SK-N-MC (cell line): ENCODE data around the gene CD28.

ENCODE experiments used
- EZH2 ChIP-seq: fragments of 200-600 bp; sonication (generic); IDR thresholded peaks from one replicate; pipeline ENCODE4 v1.6.1; 2017; ENCODE audit warnings: antibody characterized with exemption
- FOXP2 ChIP-seq: optimal IDR thresholded peaks from 2 replicates; pipeline ENCODE3; 2011; ENCODE audit warnings: mild to moderate bottlenecking, moderate library complexity; ENCODE audit not compliant: insufficient read depth; ENCODE audit errors: extremely low read length, control extremely low read depth
- POLR2AphosphoS5 ChIP-seq: IDR thresholded peaks from 2 replicates; pipeline ENCODE4 v1.6.1; 2012; ENCODE audit warnings: mild to moderate bottlenecking, low read depth, low read length, borderline replicate concordance

GRCh38 chr2:203706403-203706802 is at the start of gene CD28:
- TF ChIP-seq EZH2 (no peak), POLR2AphosphoS5 (no peak), FOXP2 (no peak)
